ENCODE data around the gene RHEX.

RHEX gene

GRCh38 chr1:206037581-206037980 is 15.4 kb upstream of the RHEX start:
- peak overlapping the region; percentile 96 for H3K27ac ChIP-seq (ENCODE audit: low read length)
- peak overlapping the region; percentile 91 for H3K4me2 ChIP-seq (ENCODE audit: low read length)
- TF ChIP-seq CTCF (IDR thresholded peaks at IDR 0.05; ENCODE audit: low read depth, low read length), result no peak
- no peak for TF ChIP-seq EZH2phosphoT487 (IDR thresholded peaks at IDR 0.05; ENCODE audit: low read depth)
- no peak overlapping the region for H2AFZ ChIP-seq (ENCODE audit: low read depth, low read length)
- H3K27me3 ChIP-seq (ENCODE audit: low read depth, low read length), result no peaks in the 10 kb centered on the region
- H4K20me1 ChIP-seq (ENCODE audit: insufficient read depth, low read length), result no peaks in the 10 kb centered on the region
- peaks cover 99% of the 10 kb centered on the region for H3K79me2 ChIP-seq (ENCODE audit: low read length)
- H3K4me1 ChIP-seq (ENCODE audit: low read length), result peaks cover 83% of the 10 kb centered on the region
- H3K9me3 ChIP-seq (ENCODE audit: insufficient read depth, low read length), result peaks cover 9% of the 10 kb centered on the region
- H3K9ac ChIP-seq (ENCODE audit: low read length), result peak overlapping the region; percentile 97
- H3K36me3 ChIP-seq (replicated peaks; ENCODE audit: low read depth, low read length), result peaks cover 37% of the 10 kb centered on the region
- peak overlapping the region; percentile 76 for H3K4me3 ChIP-seq (ENCODE audit: low read length)

- no peak overlapping the region for H2AFZ ChIP-seq (ENCODE audit: low read depth, low read length)
- no peaks in the 10 kb centered on the region for H4K20me1 ChIP-seq (ENCODE audit: insufficient read depth, low read length)
- peaks cover 99% of the 10 kb centered on the region for H3K79me2 ChIP-seq (ENCODE audit: low read length)
- TF ChIP-seq EZH2phosphoT487 (IDR thresholded peaks at IDR 0.05; ENCODE audit: low read depth), result no peak
- no peak for TF ChIP-seq CTCF (IDR thresholded peaks at IDR 0.05; ENCODE audit: low read depth, low read length)
- H3K27ac ChIP-seq (ENCODE audit: low read length), result peak overlapping the region; percentile 96
- H3K9ac ChIP-seq (ENCODE audit: low read length), result peak overlapping the region; percentile 97
- no peaks in the 10 kb centered on the region for H3K27me3 ChIP-seq (ENCODE audit: low read depth, low read length)
- H3K9me3 ChIP-seq (ENCODE audit: insufficient read depth, low read length), result no peaks in the 10 kb centered on the region
- peak overlapping the region; percentile 91 for H3K4me2 ChIP-seq (ENCODE audit: low read length)
- peaks cover 82% of the 10 kb centered on the region for H3K4me1 ChIP-seq (ENCODE audit: low read length)
- peak overlapping the region; percentile 76 for H3K4me3 ChIP-seq (ENCODE audit: low read length)
- peaks cover 35% of the 10 kb centered on the region for H3K36me3 ChIP-seq (replicated peaks; ENCODE audit: low read depth, low read length)
These were observed 13.7 kb upstream of the RHEX start for GRCh38 chr1:206039046-206039973.

DNA sequence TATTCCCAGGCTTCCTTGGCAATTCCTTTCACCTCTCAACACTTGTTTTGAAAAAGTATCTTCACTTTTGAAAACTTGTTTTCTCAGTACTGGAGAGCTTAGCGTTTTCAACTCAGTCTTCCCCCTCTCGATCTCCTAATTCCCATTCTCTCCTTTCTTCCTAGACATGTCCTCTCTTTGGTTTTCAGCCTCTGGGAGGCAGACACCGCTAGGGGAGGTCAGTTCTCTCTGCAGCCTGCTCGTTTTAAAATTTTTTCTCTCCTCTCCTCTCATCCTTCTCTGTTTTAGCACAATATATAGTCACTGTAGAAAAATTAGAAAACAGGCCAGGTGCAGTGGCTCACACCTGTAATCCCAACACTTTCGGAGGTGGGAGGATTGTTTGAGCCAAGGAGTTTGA is 12.6 kb upstream of the RHEX start:
- H3K27ac ChIP-seq (ENCODE audit: low read length), result peak overlapping the region; percentile 96
- peak; percentile 37 for TF ChIP-seq CTCF (IDR thresholded peaks at IDR 0.05; ENCODE audit: low read depth, low read length)
- no peak for TF ChIP-seq EZH2phosphoT487 (IDR thresholded peaks at IDR 0.05; ENCODE audit: low read depth)
- no peaks in the 10 kb centered on the region for H3K9me3 ChIP-seq (ENCODE audit: insufficient read depth, low read length)
- H3K4me2 ChIP-seq (ENCODE audit: low read length), result peak overlapping the region; percentile 91
- no peaks in the 10 kb centered on the region for H4K20me1 ChIP-seq (ENCODE audit: insufficient read depth, low read length)
- peaks cover 40% of the 10 kb centered on the region for H3K36me3 ChIP-seq (replicated peaks; ENCODE audit: low read depth, low read length)
- H2AFZ ChIP-seq (ENCODE audit: low read depth, low read length), result no peak overlapping the region
- peaks cover 85% of the 10 kb centered on the region for H3K4me1 ChIP-seq (ENCODE audit: low read length)
- peaks cover 99% of the 10 kb centered on the region for H3K79me2 ChIP-seq (ENCODE audit: low read length)
- H3K27me3 ChIP-seq (ENCODE audit: low read depth, low read length), result no peaks in the 10 kb centered on the region
- H3K9ac ChIP-seq (ENCODE audit: low read length), result peak overlapping the region; percentile 97
- peak overlapping the region; percentile 76 for H3K4me3 ChIP-seq (ENCODE audit: low read length)

DNA sequence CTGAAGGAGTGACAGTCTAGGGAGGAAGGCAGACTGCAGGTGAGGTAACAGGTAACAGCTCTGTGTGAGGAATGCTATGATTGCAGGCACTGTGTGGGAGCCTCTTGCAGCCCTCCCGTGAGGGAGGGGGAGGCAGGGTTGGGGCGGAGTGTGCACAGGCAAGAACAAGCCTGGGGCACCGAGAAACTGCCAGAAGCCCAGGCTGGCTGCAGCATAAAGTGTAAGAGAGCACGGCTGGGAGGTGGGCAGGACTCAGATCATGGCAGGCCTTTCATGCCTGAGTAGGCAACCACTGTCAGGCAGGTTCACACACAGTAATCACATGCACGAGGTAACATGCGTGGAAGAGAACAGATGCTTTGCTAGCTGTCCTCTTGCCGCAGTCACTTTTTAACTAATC is 11.3 kb upstream of the RHEX start:
- peaks cover 94% of the 10 kb centered on the region for H3K4me1 ChIP-seq (ENCODE audit: low read length)
- no peak for TF ChIP-seq EZH2phosphoT487 (IDR thresholded peaks at IDR 0.05; ENCODE audit: low read depth)
- no peaks in the 10 kb centered on the region for H3K27me3 ChIP-seq (ENCODE audit: low read depth, low read length)
- H3K36me3 ChIP-seq (replicated peaks; ENCODE audit: low read depth, low read length), result peaks cover 43% of the 10 kb centered on the region
- H3K9ac ChIP-seq (ENCODE audit: low read length), result peak overlapping the region; percentile 97
- H4K20me1 ChIP-seq (ENCODE audit: insufficient read depth, low read length), result no peaks in the 10 kb centered on the region
- peak overlapping the region; percentile 96 for H3K27ac ChIP-seq (ENCODE audit: low read length)
- H2AFZ ChIP-seq (ENCODE audit: low read depth, low read length), result no peak overlapping the region
- peak overlapping the region; percentile 91 for H3K4me2 ChIP-seq (ENCODE audit: low read length)
- H3K9me3 ChIP-seq (ENCODE audit: insufficient read depth, low read length), result no peaks in the 10 kb centered on the region
- peak overlapping the region; percentile 56 for H3K4me3 ChIP-seq (ENCODE audit: low read length)
- peaks cover 99% of the 10 kb centered on the region for H3K79me2 ChIP-seq (ENCODE audit: low read length)

All from OCI-LY3 (cell line).